GM21576 (cell line): ENCODE data around the gene HIVEP3.
A peak's percentile ranks its signal among the peaks of the same experiment; 100 is the strongest.

ENCODE experiments used
- ATAC-seq: cut with Tn5 transposase; IDR thresholded peaks from one replicate; pipeline ENCODE4 v1.9.1; 2021; ENCODE audit warnings: mild to moderate bottlenecking, moderate library complexity; ENCODE audit not compliant: unreplicated experiment

Gene HIVEP3

DNA sequence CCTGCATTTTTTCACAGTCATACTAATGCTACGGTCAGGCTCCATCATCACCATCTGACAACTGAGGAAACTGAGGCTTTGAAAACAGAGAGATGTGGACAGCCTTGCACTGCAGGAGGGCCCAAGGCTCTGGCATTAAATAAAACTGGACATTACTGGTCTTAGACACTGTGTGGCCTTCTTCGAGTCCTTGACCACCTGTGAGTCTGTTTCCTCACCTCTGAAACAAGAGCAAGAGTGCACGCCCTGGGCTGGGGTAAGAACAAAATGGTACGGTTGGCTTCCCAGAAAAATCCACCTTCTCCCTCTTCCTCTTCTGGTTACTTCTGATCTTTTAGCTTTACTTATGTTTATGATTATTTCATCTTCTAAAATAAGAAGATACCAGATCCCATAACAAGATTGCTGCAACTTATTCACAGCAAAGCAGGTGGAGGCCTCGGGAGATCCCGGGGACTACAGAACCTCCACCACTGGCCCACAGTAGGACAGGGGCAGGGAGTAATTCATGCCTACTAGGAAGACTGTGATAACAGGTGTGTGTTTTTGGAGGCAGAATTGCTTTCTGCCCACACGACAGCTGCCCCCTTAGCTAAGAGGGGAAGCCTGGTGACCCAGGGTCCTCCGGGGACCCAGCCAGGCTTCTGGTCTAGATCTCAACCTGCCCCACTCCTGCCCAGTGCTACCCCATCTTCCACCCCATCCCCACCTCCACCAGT lies 277.8 kb downstream of the HIVEP3 start:
- no peak for ATAC-seq

DNA sequence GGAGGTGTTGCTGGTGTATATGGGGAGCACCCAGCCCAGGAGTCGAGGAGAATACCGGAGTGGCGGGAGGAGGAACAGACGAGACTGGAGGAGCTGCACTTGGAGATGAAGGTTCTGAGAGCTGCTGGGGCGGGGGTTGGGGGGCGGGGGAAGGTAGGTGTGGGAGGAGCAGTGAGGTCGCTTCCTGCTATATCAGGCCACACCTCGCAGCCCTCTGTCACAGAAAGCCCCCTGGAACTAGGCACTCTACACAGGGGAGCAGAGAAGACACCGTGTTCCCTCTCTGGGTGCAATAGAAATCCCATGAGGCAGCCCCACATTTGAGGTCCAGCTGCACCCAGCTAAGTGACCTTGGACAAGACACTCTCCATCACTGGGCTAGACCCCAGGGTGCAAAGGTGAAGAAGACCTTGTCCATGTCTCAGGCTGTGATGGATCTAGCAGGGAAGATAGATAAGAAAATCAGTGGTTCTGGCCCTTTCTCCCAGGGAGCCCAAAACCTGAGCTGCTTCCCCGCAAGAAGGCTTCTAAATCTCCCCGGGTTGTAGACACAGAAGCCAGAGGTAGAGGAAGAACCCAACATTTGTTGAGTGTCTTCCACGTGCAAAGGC lies 278.5 kb downstream of the HIVEP3 start:
- ATAC-seq = no peak

DNA sequence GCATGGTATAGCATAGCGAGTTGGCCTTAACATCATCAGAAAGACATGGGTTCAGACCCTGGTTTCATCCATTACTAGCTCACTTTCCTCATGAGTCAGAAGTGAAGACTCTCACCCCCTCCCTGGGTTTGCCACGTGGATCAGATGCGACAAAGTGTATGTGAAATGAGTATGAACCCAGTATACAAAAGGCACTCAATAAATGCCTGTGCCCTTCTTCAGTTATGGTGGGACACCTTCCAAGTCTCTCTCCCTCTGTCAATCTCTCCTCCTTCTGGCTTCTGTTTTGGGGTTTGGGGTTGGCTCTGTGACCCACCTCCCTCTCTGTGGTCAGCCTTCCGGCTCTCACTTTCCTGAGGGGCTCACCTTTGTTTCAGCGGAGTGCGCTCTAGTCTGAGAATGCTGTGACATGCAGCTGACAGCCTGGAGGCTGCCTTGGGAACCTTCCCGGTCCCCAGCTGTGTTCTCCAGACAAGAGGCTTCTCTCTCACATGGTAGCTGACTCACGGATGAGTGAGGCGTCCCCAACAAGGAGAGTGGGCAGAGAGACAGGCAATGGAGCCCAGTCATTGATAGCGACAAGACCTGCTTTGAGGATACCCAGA lies 279.3 kb downstream of the HIVEP3 start:
- ATAC-seq = no peak

DNA sequence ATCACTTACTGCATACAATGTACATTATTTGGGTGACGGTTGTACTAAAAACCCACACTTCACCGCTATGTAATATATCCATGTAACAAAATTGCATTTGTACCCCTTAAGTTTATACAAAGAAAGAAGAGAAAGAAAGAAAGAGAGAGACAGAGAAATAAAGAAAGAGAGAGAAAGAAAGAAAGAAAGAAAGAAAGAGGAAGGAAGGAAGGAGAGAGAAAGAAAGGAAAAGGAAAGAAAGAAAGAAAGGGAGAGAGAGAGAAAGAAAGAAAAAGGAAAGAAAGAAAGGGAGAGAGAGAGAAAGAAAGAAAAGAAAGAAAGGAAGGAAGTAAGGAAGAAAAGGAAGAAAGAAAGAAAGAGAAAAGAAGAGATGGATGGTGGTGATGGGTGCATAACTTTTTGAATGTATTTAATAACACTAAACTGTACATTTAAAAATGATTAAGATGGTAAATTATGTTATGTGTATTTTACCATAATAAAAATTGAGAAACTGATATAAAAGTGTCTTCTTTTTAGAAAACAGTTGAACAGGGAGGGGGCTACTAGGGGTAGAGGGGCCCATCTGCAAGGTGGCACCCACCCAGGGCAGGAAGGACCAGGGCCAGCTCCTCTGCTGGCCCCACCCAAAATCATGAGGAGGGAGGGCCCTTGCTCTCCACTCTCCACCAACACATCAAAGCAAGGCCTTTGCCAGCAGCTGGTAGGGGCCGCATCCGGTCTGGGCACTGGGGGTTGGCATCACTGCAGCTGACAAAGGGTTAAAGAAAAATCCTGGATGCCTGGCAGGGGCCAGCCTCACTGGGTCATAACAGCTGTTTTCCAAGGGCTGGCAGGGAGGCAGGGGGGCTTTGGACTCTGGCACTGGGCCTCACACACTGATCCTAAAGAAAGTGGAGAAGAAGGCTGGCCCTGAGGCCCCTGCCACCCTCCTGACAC lies 280.4 kb downstream of the HIVEP3 start:
- ATAC-seq = no peak

DNA sequence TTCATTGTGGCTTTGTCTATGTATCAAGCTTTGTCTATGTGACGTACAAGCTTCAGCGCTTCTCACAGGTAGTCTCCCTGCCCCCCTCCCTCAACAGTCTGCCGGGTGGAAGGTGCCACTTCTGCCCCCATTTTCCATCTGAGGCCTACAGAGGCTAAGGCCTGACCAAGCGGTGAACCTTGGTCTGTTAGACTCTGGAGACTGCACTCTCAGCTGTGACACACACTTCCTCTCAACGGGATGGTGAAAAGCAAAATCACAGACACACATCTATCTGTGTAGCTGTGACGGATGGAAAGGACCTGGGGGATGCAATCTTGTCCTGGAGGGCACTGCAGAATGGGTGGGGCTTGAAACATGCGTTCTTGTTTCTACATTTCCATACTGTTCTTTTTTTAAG lies 281.4 kb downstream of the HIVEP3 start:
- no peak for ATAC-seq

DNA sequence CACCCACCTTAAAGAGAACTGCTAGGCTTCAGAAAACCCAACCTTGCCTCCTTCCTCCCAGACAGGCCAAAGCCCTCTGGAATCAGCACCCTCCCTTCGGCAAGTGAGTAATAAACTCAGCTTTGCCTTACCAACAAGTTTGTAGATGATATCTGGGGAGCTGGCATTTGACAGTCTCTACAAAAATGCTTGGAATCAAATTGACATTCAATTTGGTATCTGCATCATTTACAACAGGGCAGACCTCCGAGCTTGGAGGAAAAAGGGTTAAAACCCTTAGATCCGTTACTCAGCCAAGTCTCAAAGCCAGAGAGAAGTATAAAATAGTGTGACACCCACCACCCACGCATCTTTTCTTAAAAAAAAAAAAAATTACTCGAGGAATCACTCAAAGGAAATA lies 285.0 kb downstream of the HIVEP3 start:
- ATAC-seq = no peak

DNA sequence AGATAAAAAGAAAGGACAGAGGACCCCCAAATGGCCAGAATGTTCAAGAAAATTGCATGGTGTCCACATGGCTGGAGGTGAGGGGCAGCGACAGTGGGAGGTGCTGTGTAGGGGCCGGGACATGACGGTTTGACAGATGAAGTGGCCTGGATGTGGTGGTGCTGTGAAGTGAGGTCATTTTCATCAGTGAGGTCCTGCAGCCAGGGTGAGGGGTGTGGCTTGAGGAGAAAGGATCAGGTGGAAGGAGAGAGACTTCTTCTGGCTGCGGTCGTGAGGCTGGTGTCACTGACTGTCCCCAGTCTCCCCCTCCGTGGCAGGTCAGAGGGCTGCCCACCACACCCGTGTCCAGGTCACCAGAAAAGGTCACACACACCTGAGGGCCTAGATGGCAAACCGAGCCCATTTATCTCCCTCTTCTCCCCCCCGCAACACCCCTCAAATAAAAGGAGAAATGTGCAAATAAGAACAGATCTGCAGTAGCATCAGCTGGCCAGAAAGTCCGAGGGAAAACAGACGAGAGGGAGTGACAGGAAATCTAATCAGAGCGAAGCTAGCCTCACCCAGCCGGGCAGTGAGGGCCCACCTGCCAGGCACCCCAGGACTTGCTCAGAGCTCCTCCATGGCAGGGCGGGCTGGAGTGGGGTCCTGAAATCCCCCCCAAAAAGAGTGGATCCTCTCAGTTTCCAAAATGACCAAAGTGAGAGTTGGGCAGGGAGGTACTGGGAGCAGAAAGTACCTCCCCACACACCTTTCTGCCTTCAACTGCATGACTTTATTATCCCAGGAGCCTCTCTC lies 285.7 kb downstream of the HIVEP3 start:
- ATAC-seq = no peak

DNA sequence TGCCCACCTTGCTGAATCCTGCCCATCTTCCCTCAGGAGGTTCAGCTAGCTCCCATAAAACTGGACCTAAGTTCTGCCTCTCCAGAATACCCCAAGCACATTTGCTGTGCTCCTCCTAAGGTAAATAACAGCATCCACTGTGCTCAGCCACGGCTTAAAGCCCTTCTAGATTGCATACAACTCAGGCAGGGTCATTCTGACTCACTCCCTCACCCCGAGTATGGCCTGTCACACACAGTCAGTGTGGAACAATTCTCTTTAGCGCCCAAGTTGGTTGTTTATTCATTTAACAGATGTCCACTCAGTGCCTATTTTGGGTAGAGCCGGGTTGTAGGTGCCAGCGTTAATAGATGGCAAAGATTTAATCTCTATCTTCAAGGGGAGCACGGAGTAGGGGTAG lies 286.8 kb downstream of the HIVEP3 start:
- ATAC-seq = no peak

DNA sequence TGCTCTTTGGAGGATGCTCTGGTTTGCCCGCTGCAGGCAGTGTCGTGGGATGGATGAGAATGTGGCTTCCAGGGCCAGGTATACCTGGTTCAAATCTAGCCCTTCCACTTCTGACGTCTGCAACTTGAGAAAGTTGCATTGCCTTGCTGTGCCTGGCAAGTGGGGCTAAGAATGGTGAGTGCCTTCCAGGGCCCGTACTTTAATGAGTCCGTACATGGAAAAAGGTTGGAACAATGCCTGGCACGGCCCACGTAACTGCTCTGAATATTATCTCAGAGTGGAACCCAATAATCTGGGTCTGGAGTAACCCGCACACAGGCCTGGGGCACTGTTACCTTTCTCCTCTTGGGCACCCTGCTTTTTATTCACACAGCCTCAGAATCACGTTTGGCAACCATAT lies 287.6 kb downstream of the HIVEP3 start:
- no peak for ATAC-seq

DNA sequence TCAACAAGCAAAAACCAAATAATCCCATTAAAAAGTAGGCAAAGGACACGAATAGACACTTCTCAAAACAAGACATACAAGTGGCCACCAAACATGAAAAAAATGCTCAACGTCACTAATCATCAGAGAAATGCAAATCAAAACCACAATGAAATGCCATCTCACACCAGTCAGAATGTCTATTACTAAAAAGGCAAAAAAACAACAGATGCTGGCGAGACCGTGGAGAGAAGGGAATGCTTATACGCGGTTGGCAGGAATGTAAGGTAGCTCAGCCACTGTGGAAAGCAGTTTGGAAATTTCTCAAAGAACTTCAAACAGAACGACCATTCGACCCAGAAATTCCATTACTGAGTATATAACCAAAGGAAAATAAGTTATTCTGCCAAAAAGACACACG lies 289.2 kb downstream of the HIVEP3 start:
- no peak for ATAC-seq

DNA sequence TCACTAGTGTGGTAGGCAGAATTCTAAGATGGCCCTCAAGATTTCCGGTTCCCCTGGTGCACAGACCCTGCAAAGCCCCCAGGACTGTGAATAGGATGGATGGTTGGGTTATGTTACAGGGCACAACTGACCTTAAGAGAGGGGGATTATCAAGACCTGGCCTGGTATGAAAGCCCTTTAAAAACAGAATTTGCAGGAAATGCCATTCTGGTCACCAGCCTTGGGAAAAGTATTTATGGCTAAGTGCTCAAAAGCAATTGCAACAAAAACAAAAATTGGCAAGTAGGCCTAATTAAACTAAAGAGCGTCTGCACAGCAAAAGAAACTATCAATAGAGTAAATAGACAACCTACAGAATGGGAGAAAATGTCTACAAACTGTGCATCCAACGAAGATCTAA lies 289.6 kb downstream of the HIVEP3 start:
- ATAC-seq = no peak

DNA sequence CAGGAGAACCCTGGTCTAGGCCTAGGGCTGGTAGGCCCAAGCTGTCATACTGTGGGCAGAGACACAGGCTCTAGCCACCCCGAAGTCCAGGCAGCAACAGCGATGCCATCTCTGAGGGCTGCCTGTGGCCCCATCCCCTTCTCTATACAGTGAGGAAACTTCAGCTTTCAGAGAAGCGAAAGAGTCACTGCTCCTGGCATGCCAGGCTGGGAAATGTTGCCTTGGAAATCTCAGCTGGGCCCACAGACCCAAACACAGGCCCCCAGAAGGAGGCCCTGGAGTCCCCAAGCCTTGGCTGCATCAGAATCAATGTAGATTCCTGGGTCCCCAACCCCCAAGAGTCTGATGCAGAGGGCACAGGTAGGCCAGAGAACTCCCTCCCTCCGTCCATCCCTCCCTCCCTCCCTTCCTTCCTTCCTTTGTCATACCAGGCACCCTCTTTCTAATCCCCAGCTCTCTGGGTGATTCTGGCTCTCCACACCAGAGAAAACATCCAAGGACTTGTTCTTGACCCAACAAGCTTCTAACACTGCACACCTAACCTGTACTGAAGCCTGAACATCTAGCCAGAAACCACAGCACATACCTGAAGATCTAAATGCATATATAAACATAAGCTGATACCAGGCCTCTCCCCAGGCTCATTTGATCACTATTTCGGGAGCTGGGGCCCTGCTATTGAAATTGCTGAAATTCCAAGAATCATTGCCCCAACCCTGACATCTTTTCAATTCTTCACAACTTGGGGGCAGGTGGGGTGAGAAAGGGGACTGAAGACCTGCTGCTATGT lies 291.0 kb downstream of the HIVEP3 start:
- ATAC-seq = no peak

DNA sequence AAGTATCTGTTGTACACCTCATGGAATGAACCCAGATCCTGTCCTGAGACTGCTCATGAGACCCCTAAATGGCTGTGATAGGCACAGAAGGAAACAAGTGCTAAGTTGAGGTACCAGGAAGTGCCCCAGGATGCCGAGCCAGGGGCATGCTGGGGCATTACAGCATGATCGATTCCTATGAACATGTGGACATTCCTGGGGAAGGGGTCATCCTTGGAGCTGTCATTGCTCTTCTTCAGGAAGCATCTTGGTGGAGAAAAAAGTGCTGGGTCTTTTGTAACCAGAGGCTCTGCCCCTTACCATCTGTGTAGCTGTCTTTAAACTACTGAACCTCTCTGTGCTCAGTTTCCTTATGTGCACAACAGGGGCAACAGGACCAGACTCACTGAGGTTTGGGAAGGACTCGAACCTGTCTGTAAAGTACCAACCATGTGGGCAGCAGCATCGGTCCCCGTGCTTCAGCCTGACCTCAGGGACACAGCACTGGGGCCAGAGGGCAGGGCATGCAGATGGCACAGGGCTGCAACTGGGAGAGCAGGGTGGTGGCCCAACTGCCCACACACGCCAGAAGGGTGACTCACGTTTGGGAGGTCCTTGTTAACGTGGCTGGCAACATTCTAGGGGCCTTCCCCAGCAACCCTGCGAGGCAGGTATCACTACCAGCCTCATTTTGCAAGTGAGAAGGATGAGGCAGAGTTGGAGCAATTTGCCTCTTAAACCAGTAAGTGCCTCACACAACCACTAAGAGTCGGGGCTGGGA lies 291.9 kb downstream of the HIVEP3 start:
- ATAC-seq = no peak

DNA sequence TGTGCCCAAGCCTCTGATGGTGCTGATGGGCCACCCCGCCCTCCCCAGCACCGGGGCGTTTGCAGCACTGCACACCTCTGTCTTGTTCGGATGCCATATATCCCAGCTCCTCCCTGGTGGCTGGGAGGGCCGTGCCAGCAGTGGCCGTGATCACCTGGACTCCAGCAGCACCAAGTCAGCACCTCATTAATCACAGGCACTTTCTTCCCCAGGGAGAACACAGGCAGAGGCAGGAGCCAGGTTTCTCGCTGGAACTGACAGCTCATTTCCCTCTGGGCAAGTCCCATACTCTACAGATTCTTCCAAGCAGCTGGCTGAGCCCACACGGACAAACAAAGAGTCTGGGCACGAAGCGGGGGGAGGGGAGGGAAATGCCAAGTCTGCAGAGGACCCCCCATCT lies 292.6 kb downstream of the HIVEP3 start:
- no peak for ATAC-seq

DNA sequence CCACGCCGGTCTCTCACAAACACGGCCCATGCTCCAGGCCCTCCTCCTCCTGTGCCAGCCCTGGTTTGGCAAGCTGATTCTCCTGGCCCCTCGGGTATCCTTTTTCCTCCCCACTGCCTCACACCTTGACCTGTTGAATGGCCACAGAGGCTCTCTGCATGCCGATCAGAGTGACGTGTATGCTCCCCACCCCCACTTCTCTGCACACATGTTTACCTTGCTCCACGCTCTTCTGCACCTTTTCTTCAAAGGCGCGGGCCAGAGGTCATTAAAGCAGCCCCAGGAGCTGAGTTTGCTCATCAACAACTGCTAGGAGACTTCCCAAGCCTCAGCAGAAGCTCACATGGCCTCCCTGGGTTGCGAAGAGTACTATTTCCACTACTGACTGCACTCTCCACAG lies 295.0 kb downstream of the HIVEP3 start:
- ATAC-seq = no peak

DNA sequence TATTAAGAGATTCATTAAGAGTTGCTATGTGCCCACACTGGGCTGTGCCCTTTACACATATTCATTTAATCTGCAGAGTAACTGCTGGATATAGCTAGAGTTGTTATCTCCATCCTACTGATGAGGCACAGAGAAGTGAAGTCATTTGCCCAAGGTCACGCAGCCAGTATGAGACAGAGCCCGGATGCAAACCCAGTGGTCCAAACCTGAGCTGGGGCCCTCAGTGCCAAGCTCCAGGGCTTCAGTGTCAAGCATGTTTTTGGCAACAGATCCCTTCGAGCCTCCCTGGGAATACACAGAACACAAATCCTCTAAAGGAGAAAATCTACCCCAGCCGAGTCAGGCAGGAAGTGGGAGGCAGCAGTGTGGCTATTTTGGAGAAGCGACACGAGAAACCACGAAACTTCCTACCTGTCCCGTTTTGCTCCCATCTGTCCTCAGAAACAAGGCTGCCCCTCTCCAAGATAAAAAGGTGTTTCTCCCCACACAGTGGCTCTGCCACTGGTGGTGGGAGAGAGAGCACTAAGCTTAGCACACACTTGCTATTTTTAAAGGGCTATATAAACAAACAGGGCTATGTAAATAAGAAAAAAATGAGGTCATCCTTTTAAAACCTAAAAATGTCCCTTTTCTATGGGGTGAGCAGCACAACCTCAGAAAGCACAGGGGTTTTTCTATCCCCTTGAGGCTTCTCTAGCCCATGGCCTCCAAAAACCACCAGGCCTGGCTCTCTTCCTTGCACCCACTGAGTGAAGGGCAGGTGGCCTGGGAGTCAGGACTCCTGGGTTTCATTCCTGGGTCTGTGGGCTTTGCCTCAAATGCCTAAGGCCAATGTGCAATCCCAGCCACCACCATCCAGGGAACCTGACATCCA lies 295.6 kb downstream of the HIVEP3 start:
- peak; percentile 66 for ATAC-seq

DNA sequence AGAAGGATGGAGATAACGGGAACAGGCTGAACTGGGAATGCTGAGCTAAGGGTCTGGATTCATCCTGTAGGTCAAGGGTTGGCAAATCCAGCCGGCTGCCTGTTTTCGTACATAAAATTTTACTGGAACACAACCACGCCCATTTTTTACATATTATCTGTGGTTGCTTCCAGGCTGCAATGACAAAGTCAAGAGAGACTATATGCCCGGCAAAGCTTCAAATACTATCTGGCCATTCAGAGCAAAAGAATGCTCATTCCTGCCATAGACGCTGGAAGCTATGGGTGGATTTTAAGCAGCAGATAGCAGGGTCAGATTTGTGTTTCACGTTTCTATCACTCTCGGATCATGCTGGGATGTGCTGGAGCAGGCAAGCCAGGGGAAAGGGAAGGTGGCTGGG lies 296.3 kb downstream of the HIVEP3 start:
- ATAC-seq = no peak

DNA sequence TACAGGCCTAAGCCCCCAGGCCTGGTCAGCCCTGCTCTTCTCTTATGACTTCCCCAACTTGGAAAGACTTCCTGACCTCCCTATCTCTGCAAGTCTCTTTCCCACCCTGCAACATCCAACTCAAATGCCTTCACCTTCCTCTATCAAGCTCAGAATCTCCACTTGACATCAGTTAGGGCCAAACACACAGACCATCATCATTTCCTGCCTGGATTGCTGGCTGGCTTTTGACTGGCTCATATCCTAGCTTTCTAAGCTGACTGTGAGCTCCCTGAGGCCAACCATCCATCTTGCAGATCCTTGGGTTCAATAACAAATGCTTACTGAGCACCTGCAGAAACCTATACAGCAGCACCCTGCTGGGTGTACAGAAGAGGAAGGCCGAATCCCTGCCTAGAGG lies 296.9 kb downstream of the HIVEP3 start:
- ATAC-seq = no peak
